Psoas muscle (tissue), 8 donors: Measurements from ENCODE around the gene SENP6. TPM values are rescaled to one million over a fixed set of nuclear protein-coding genes. Genes with fewer than 3 reads are reported as not detected.

Experiments
- ATAC-seq, 4 donors: fragments of 200-7000 bp; cut with Tn5 transposase; one replicate each; pipeline ENCODE4 v1.9.1; 2020; ENCODE audit warnings: moderate library complexity in 3 of 4, mild to moderate bottlenecking in 2 of 4
- DNase-seq, 2 donors: peaks; one replicate each; pipeline ENCODE4 v3.0.0-alpha.2; 2020
- H3K27ac ChIP-seq: fragments of 200-600 bp; one replicate; pipeline ENCODE4 v1.8.0; 2022
- H3K27me3 ChIP-seq, 3 donors: fragments of 200-600 bp in 1 of 3; one replicate each; pipeline versions ENCODE4 v1.6.1 to v1.8.0; 2013 to 2022; ENCODE audit warnings: low read length in 2 of 3, mild to moderate bottlenecking in 2 of 3, moderate library complexity in 1 of 3; ENCODE audit not compliant: insufficient read depth in 3 of 3
- H3K36me3 ChIP-seq, 2 donors: fragments of 200-600 bp in 1 of 2; one replicate each; pipeline versions ENCODE4 v1.6.1 to v1.8.0; 2013 to 2022; ENCODE audit warnings: low read depth in 1 of 2, mild to moderate bottlenecking in 1 of 2, moderate library complexity in 1 of 2; ENCODE audit not compliant: insufficient read depth in 1 of 2
- H3K4me1 ChIP-seq: fragments of 200-600 bp; one replicate; pipeline ENCODE4 v1.8.0; 2022
- H3K4me3 ChIP-seq: fragments of 200-600 bp; one replicate; pipeline ENCODE4 v1.8.0; 2022; ENCODE audit warnings: mild to moderate bottlenecking
- H3K9me3 ChIP-seq: fragments of 200-600 bp; one replicate; pipeline ENCODE4 v1.8.0; 2022
- CTCF ChIP-seq: fragments of 200-600 bp; IDR thresholded peaks from one replicate; pipeline ENCODE4 v1.8.0; 2022; ENCODE audit warnings: antibody characterized with exemption
- WGBS, 3 donors: extraction: QIAGEN DNeasy Blood & Tissue Kit; methylation state at CpG; one replicate each; pipeline versions ENCODE4 v1.1.6 to v1.1.7; 2013; 5-methylcytosine and 5-hydroxymethylcytosine counted together
- intact Hi-C, 2 donors: fragments of 100-400 bp; cut with DNase I; formaldehyde crosslinking; loops; one replicate each; pipeline versions ENCODE4 v1.11.0 to v1.14.2; 2022
- polyA plus RNA-seq, 3 donors: library from polyadenylated mRNA; stranded (reverse); fragments of 200-250 nt; gene quantifications; one replicate each; pipeline ENCODE4 v1.2.3, GENCODE V29; 2013
- total RNA-seq, 4 donors: library from RNA; stranded (reverse); fragmentation: NEBNext Ultra II Directional in 2 of 4; extraction: Animal tissue kit (Norgen Biotek cat#: 25700) in 2 of 4; gene quantifications; one replicate each; pipeline versions ENCODE4 v1.2.1 to v1.2.4, GENCODE V29; 2021 to 2023
- donor health status: healthy with polysubstance abuse.
- donor health status: DM: no; HTN: no; CAD: no; lungs with moderate emphysema.
- donor health status: Bipolar disorder and iron deficiency.
- donor health status: healthy.
- donor health status: DM: yes; HTN: yes; CAD: no.
- donor health status: DM: no; HTN: no; CAD: no.
- donor health status: DM: no; HTN: no; CAD: no.
- donor health status: DM: yes; HTN: yes; CAD: no.

Gene SENP6
- total and polyA plus RNA-seq, 7 donors = 17.6 to 69.5 (median 51.5) TPM

- no peak for DNase-seq
- no peaks in the 10 kb centered on the region for H3K27me3 ChIP-seq
- 82 to 93% (median 91%) methylated on average over 1 of the region's 1 CpG for WGBS, 3 donors
Observed at GRCh38 chr6:75760320-75760719, 158.6 kb downstream of the SENP6 start.

GRCh38 chr6:75761489-75761888 lies 159.8 kb downstream of the SENP6 start:
- ATAC-seq (no peak), DNase-seq (no peak)
- Histone ChIP-seq H3K36me3 (no peaks in the 10 kb centered on the region), H3K27ac (no peak overlapping the region), H3K27me3 (no peaks in the 10 kb centered on the region), H3K4me3 (no peak overlapping the region), H3K9me3 (no peaks in the 10 kb centered on the region), H3K4me1 (no peaks in the 10 kb centered on the region)
- 96 to 100% (median 98%) methylated on average over 1 of the region's 1 CpG for whole genome bisulfite sequencing, 3 donors
- no peak for TF ChIP-seq CTCF
- intact Hi-C loops = no loop called here

More at GRCh38 chr6:75760320-75760719, 158.6 kb downstream of the SENP6 start:
- TF ChIP-seq CTCF = no peak
- no peak for ATAC-seq
- Histone ChIP-seq H3K36me3 (no peaks in the 10 kb centered on the region), H3K9me3 (no peaks in the 10 kb centered on the region), H3K4me1 (no peaks in the 10 kb centered on the region), H3K4me3 (no peak overlapping the region), H3K27ac (no peak overlapping the region)
- intact Hi-C loops = no loop called here

GRCh38 chr6:75762063-75762462 lies 160.4 kb downstream of the SENP6 start:
- intact Hi-C loops = no loop called here
- Histone ChIP-seq H3K4me1 (no peaks in the 10 kb centered on the region), H3K36me3 (no peaks in the 10 kb centered on the region), H3K4me3 (no peak overlapping the region), H3K27me3 (no peaks in the 10 kb centered on the region), H3K9me3 (no peaks in the 10 kb centered on the region), H3K27ac (no peak overlapping the region)
- WGBS, 3 donors = 93 to 95% (median 93%) methylated on average over 8 of the region's 8 CpGs
- ATAC-seq (no peak), DNase-seq (no peak)
- TF ChIP-seq CTCF = no peak

- ATAC-seq = no peak
- no peak for DNase-seq
- TF ChIP-seq CTCF = no peak
- Histone ChIP-seq H3K9me3 (no peaks in the 10 kb centered on the region), H3K4me3 (no peak overlapping the region), H3K27me3 (no peaks in the 10 kb centered on the region), H3K27ac (no peak overlapping the region), H3K36me3 (no peaks in the 10 kb centered on the region), H3K4me1 (no peaks in the 10 kb centered on the region)
- intact Hi-C loops = no loop called here
Observed at GRCh38 chr6:75766387-75766786, 164.7 kb downstream of the SENP6 start.

Other genes starting within 250 kb of the SENP6 start
- 100 to 1,000 TPM in 1 of 4 donors, 10 to 100 TPM in 3; 71.5 to 129 (median 87.1) TPM for gene FILIP1, start 108.1 kb upstream of the SENP6 start, total RNA-seq
- gene FILIP1, start 108.1 kb upstream of the SENP6 start, polyA plus RNA-seq = 10 to 100 TPM in 2 of 3 donors, 1 to 10 TPM in 1; 2.8 to 32.4 (median 20.1) TPM
- gene MYO6, start 147.4 kb downstream of the SENP6 start, total RNA-seq = 1 to 10 TPM; 2.4 to 3.7 (median 3.2) TPM
- gene MYO6, start 147.4 kb downstream of the SENP6 start, polyA plus RNA-seq = 1 to 10 TPM in 2 of 3 donors, under 1 TPM in 1; 0.93 to 2.2 (median 1.3) TPM